ENCODE data around the gene SSUH2. TPM values are rescaled to one million over a fixed set of nuclear protein-coding genes. Genes with fewer than 3 reads are reported as not detected.

SSUH2 gene
- total RNA-seq, 4 donors from 2014 or later: 0.70 to 1.5 TPM; not detected in 2

DNA sequence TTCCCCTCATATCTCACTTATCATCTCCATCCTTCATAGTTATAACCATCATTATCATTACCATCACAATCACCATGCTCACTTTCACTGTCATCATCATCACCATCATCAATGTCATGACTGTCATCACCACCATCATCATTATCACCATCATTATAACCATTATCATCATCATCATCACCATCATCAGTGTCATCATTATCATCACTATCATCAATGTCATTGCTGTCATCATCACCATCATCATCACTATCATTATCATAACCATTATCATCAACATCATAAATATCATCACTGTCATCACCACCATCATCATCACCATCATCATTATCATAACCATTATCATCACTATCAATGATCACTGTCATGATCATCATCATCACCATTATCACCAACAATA lies 44.1 kb downstream of the SSUH2 start:
- Histone ChIP-seq H3K36me3 (no peaks in the 10 kb centered on the region), H3K4me3 (no peak overlapping the region), H3K4me1 (no peaks in the 10 kb centered on the region), H3K9me3 (no peaks in the 10 kb centered on the region), H3K27ac (no peak overlapping the region), H3K27me3 (no peaks in the 10 kb centered on the region)
- no peak for DNase-seq
- TF ChIP-seq POLR2A (IDR thresholded peaks at IDR 0.05) (no peak), CTCF (IDR thresholded peaks at IDR 0.05) (no peak)
- intact Hi-C loops (cut with DNase I; ENCODE audit: low total_unique reads): no loop called here

DNA sequence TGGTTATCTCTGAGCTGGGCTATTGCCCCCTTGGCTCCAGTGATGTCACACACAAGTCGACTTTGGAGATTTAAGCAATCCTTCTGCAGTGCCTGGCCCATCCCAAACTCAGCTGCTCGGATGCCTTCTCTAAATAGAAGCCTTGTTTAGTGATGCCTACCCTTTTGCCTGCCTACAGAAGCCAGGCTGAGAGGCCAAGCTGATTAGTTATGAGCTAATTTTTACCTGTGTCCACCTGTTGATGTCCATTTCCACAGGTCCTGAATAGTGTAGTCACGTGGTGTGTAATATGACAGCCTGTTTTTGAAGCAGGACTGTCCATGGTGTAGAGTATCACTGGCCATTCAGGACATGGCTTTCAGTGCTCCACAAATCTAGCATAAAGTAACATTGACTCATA lies 45.5 kb downstream of the SSUH2 start:
- intact Hi-C loops (cut with DNase I; ENCODE audit: low total_unique reads): no loop called here
- no peak for DNase-seq
- Histone ChIP-seq H3K27ac (no peak overlapping the region), H3K4me1 (no peaks in the 10 kb centered on the region), H3K4me3 (no peak overlapping the region), H3K36me3 (no peaks in the 10 kb centered on the region), H3K27me3 (no peaks in the 10 kb centered on the region), H3K9me3 (no peaks in the 10 kb centered on the region)
- TF ChIP-seq CTCF (IDR thresholded peaks at IDR 0.05): no peak
- no peak for TF ChIP-seq POLR2A (IDR thresholded peaks at IDR 0.05)

DNA sequence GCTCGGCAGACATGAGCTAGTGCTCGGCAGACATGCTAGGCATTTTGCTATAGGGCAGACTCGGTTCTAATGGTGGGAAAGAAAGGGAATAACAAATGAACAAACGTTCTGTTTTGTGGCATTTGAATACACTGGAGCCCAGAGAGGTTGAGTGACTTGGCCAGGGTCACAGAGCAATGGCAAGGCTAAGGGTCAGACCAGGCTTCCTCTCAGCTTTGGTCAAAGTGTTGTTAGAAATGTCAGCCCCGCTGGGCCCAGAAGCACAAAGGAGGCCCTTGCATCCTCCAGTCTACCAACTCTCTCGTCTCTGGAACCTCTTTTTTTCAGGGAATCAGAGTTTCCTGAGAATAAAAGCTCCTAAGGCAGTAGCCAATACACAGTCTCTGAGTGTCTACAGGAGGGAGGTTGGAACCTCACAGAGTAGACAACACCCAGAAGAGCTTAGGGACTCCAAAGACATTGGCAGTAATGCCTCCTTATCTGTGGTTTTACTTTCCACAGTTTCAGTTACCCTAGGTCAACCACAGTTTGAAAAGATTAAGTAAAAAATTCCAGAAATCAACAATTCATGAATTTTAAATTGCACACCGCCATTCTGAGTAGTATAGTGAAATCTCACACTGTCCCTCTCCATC lies 47.3 kb downstream of the SSUH2 start:
- H3K27ac ChIP-seq: no peak overlapping the region
- intact Hi-C loops (cut with DNase I; ENCODE audit: low total_unique reads): no loop called here

DNA sequence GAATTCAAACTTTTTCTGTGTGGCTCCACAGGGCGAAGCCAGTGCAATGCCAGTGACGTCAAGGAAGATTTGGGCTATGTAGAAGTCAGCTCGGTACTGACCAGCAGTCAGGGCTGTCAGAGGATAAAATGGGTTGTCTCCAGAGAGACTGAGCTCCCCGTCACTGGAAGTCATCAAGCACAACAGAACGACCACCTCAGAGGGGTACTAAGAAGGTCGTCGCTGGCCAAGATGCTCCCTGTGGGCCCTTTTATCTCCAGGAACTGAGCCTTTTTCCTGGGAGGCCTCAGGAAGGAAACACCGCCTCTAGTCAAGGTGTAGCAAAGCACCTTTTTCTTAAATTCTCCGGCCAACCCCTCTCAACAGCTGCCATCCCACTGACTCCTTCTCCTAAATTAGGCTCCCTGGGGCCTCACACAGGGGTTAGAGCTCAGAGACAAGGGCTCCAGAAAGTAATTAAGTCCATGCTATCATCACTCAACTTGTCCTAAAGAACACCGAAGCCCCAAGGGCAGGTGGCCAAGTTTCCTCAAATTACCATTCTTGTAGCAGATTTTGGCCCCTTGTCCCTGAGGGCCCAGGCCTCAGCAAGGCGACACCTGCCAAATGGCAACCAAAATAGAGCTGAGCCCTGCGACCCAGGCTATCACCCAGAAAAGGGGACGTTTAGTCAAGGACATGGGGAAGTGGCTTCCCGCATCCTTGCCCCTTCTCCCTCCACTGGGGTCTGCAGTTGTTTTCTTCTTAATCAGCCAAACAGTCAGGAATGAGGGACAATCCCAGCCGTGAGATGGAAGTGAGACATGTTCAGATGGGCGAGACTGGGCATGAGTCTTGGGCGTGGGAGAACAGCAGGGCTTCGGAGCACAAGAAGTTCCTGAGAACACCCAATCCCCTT lies 48.0 kb downstream of the SSUH2 start:
- H3K4me3 ChIP-seq: no peak overlapping the region
- H3K27me3 ChIP-seq: no peaks in the 10 kb centered on the region
- TF ChIP-seq CTCF (IDR thresholded peaks at IDR 0.05) (no peak), POLR2A (IDR thresholded peaks at IDR 0.05) (no peak)

More for the DNA sequence above, 47.3 kb downstream of the SSUH2 start:
- no peaks in the 10 kb centered on the region for H3K4me1 ChIP-seq
- no peak for DNase-seq
- no peak for TF ChIP-seq POLR2A (IDR thresholded peaks at IDR 0.05)
- TF ChIP-seq CTCF (IDR thresholded peaks at IDR 0.05): no peak
- no peaks in the 10 kb centered on the region for H3K27me3 ChIP-seq
- H3K36me3 ChIP-seq: no peaks in the 10 kb centered on the region
- no peaks in the 10 kb centered on the region for H3K9me3 ChIP-seq
- H3K4me3 ChIP-seq: no peak overlapping the region

DNA sequence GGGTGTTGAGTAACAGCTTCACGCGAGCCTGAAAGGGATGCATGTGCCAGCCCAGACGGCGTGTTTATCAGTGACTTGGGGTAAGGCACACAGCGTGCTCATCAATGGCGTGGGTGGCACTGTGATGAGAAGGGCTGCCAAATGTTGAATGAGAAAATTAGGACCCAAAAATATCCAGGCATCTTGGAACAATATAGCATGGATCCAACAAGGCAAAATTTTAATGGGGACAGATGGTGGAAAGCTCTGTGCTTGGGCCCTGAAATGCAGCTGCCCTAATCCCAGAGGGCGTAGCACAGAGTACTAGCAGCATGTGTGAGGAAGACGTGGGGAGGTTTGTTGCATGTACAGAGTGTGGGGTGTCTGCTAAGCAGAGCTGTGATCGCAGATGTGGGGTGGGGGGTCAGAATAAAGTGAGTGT lies 48.9 kb downstream of the SSUH2 start:
- no peaks in the 10 kb centered on the region for H3K27me3 ChIP-seq
- no peaks in the 10 kb centered on the region for H3K4me1 ChIP-seq
- H3K27ac ChIP-seq: no peak overlapping the region
- intact Hi-C loops (cut with DNase I; ENCODE audit: low total_unique reads): no loop called here
- no peaks in the 10 kb centered on the region for H3K36me3 ChIP-seq
- no peak for DNase-seq
- H3K4me3 ChIP-seq: no peak overlapping the region
- H3K9me3 ChIP-seq: no peaks in the 10 kb centered on the region
- TF ChIP-seq POLR2A (IDR thresholded peaks at IDR 0.05) (no peak), CTCF (IDR thresholded peaks at IDR 0.05) (no peak)

More for the DNA sequence above, 48.0 kb downstream of the SSUH2 start:
- H3K9me3 ChIP-seq: no peaks in the 10 kb centered on the region
- intact Hi-C loops (cut with DNase I; ENCODE audit: low total_unique reads): no loop called here
- DNase-seq: no peak
- H3K27ac ChIP-seq: no peak overlapping the region
- H3K36me3 ChIP-seq: no peaks in the 10 kb centered on the region
- H3K4me1 ChIP-seq: no peaks in the 10 kb centered on the region

All from uterus (tissue), 4 donors.